Rectal smooth muscle tissue (tissue), 1 donor: ENCODE data around the gene RXRA.

Experiments used
- H3K27ac ChIP-seq: one replicate; pipeline ENCODE4 v1.7.0; 2013; ENCODE audit warnings: low read depth, low read length, inconsistent platforms
- H3K27me3 ChIP-seq: one replicate; pipeline ENCODE4 v1.7.0; 2013; ENCODE audit warnings: low read length; ENCODE audit not compliant: control insufficient read depth, insufficient read depth
- H3K36me3 ChIP-seq: one replicate; pipeline ENCODE4 v1.7.0; 2013; ENCODE audit warnings: low read length; ENCODE audit not compliant: control insufficient read depth, insufficient read depth
- H3K4me1 ChIP-seq: one replicate; pipeline ENCODE4 v1.7.0; 2013; ENCODE audit warnings: low read length; ENCODE audit not compliant: control insufficient read depth, insufficient read depth
- H3K4me3 ChIP-seq: one replicate; pipeline ENCODE4 v1.7.0; 2013; ENCODE audit warnings: low read length
- H3K9ac ChIP-seq: one replicate; pipeline ENCODE4 v1.7.0; 2013; ENCODE audit warnings: low read length

RXRA gene

DNA sequence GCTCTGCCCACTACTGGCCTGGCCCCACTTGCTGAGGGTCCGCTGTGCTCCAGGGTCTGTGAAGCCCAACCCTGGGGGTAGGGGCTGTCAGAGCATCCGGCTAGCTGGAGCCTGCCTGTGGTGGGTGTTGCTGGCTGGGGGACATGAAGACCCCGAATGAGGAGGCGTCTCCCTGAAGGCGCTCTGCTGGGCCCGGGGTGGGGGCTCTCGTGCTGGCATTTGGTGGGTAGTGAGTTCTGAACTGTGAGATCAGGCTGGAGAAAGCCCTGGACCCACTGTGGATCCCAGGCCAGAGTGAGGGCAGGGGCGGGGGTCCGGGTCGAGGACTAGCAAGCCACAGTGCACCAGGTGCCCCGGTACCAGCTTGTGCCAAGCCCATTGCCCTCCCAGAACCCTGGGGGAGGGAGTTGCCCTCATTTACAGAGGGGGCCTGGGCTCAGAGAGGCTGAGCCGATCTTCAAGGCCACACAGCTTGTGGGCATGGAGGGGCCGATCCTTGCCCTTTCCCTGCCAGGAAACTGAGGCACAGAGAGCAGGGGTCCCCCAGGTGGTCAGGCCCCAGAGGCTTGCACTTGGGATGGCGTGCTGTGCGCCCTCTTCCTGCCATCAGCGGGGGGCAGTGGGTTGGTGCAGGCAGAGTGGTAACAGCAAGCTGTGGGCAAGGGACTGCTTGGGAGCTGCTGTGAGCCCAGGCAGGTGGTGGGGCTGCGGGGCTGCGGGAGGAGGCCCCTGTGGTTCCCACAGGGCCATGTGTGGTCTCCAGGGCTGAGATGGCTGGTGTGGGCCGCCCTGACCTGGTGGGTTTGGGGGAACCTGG lies 15.9 kb downstream of the RXRA start:
- H3K36me3 ChIP-seq: no peaks in the 10 kb centered on the region
- H3K27ac ChIP-seq: no peak overlapping the region
- H3K9ac ChIP-seq: no peak overlapping the region
- peaks cover 21% of the 10 kb centered on the region for H3K4me1 ChIP-seq
- H3K27me3 ChIP-seq: no peaks in the 10 kb centered on the region
- H3K4me3 ChIP-seq: no peak overlapping the region

DNA sequence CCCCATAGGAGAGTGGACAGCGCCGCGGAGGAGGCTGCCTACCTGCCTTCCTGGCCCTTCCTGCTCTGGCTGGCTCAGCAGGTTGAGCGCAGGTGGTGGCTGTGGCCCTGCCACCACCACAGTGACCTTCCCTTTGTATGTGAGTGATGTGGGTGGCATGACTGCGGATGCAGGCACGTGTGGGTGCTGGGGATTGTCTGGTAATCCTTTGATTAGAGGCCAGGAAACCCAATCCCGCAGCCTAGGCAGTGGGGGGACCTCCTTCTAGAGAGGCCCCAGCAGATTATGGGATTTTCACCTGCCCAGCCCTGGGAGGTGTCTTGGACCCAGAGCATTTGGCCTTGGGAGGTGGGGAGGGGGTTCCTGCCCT lies 16.5 kb downstream of the RXRA start:
- no peak overlapping the region for H3K9ac ChIP-seq
- no peak overlapping the region for H3K27ac ChIP-seq
- H3K4me1 ChIP-seq: peaks cover 21% of the 10 kb centered on the region
- H3K4me3 ChIP-seq: no peak overlapping the region
- H3K36me3 ChIP-seq: no peaks in the 10 kb centered on the region
- H3K27me3 ChIP-seq: no peaks in the 10 kb centered on the region

DNA sequence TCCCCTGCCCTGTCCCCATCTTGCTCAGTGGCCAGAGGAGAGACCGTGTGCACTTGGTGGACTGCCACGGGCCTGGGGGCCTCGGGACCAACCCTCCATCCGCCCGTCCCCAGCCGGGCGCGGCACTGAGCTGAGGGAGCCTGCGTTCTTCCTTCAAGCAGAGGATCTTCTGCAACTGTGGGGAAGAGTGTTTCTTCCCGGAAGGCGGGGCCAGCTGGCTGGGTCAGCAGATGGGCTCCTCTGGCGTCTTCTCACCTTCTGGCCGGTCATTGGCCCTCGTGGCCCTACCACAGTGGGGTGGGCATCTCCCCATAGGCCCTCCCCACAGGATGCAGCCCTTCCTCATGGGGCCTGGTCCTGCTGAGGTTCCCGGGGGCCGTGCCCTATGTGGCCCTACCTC lies 17.4 kb downstream of the RXRA start:
- peaks cover 14% of the 10 kb centered on the region for H3K4me1 ChIP-seq
- no peaks in the 10 kb centered on the region for H3K27me3 ChIP-seq
- H3K4me3 ChIP-seq: no peak overlapping the region
- H3K9ac ChIP-seq: no peak overlapping the region
- no peak overlapping the region for H3K27ac ChIP-seq
- H3K36me3 ChIP-seq: no peaks in the 10 kb centered on the region

DNA sequence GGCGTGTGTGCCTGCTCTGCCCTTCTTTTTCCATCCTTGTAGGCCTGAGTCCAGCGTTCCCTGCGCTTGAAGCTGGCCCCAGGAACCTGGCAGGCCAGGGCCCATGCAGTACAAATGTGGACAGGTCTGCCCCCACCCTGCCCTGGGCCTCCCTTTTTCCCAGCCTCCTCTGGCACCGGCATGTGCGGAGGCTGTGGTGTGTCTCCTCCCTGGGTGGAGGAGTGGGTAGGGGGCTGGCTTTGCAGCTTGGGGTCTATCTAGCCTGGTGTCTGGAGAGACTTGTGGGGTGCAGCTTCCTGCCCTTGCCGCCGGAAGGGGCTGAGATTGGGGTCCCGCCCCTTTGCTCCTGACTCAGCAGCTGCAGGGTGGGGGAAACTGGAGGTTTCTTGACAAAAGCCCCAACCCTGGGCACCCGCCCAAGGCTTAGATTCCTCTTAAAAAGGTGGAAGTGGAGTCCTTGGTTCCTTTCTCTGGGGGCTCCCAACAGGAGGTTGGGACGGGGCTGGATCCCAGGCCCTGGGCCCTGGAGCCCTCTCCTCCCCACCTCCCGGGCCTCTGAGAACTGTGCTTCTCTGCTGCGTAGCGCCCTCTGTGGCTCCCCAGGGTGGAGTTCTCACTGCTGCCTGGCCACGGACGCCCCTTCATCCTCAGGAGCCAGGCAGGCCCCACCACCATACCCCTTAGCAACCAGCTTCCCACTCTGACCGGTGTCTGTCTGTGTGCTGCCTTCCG lies 18.0 kb downstream of the RXRA start:
- Histone ChIP-seq H3K27ac (no peak overlapping the region), H3K4me1 (peaks cover 12% of the 10 kb centered on the region), H3K27me3 (no peaks in the 10 kb centered on the region), H3K9ac (no peak overlapping the region), H3K36me3 (no peaks in the 10 kb centered on the region), H3K4me3 (no peak overlapping the region)

DNA sequence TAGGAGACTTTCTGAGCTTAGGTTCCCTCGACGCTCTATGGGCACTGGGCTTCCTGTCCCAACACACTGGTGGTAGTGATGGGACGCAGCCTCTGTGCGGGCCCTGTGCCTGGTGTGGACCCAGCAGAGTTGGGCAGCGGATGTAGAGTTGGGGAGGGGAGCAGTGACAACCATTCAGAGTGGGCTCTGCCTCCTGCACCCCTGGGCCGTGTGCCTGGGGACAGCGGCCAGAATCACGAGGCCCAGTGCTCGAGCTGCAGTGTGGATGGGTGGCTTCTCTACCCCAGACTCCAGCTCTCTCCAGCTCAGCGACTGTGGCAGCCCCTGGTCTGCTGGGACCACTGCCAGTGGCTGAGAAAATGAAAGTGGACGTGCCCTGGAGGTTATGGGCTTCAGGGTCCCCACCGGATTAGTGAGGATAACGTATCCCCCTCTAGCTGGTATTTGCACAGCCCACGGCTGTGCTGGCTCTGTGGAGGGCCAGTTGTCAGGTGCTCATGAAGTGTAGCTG lies 18.6 kb downstream of the RXRA start:
- Histone ChIP-seq H3K4me3 (no peak overlapping the region), H3K9ac (no peak overlapping the region), H3K27ac (no peak overlapping the region), H3K36me3 (no peaks in the 10 kb centered on the region), H3K4me1 (peaks cover 12% of the 10 kb centered on the region), H3K27me3 (no peaks in the 10 kb centered on the region)

DNA sequence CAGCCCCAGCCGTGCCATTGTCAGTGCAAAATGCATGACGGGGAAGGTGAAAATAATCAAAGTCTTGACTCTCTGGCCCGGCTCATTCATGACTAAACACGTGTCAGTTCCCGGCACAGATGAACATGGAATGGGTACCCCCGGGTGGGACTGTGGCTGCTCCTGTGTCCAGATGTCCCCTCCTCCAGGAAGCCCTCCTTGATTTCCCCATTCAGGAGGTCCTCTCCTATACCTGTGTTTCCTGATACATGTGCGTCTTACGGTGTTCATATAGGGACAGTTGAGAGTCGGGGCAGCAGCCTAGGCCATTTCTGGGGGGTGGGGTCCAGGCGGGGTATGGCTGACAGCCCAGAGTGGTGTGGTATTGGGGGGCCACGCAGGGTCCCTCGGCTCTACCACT lies 19.5 kb downstream of the RXRA start:
- Histone ChIP-seq H3K4me1 (peaks cover 12% of the 10 kb centered on the region), H3K27ac (no peak overlapping the region), H3K9ac (no peak overlapping the region), H3K27me3 (no peaks in the 10 kb centered on the region), H3K4me3 (no peak overlapping the region), H3K36me3 (no peaks in the 10 kb centered on the region)

DNA sequence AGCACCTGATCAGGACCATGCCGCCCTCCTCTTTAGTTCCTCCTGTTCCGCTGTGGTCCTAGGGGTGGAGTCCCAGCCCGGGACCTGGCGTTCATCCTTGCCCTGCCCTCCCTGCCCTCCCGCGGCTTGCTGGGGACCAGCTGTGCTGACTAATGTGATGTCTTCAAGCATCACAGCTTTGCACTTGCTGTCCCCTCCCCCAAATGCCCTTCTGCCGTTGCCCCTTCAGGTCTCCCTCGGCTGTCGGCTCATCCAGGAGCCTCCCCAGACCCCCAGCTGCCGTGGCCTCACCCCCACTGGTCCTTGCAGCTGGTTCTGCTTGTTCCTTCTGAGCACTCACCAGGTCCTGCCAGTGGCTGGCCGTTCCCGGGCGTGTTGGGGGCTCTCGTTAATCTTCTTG lies 19.9 kb downstream of the RXRA start:
- H3K9ac ChIP-seq: no peak overlapping the region
- no peaks in the 10 kb centered on the region for H3K36me3 ChIP-seq
- H3K4me3 ChIP-seq: no peak overlapping the region
- no peak overlapping the region for H3K27ac ChIP-seq
- no peaks in the 10 kb centered on the region for H3K27me3 ChIP-seq
- peaks cover 12% of the 10 kb centered on the region for H3K4me1 ChIP-seq

DNA sequence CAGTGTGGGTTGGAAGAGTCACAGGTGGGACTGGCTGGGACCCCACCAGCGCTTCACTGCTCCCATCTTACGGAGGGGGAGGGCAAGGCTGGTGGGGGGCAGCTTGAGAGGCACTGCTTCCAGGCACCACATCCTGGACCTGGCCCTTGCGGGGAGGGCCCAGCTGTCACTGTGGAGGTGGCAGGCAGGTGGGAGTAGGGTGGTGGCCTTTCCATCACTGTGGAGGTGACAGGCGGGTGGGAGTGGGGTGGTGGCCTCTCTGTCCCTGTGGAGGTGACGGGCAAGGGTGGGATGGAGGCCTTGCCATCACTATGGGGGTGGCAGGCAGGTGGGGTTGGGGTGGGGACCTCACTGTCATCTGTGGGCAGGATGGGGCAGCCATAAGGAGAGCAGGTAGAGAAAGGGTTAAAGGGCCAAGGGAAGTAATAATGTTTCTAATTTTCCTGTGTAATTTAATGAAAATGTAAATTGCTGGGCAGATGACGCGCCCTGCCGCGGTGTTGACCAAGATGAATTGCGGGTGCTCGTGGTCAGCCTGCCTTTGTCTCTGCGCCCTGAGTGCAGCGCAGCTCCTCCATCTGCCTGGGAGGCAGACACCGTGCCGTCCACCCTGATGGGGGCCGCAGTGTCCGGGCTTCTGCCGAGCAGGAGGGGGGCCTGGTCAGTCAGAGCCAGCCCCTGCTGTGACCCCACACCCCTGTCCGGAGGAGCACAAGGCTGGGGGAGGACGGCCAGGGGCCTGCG lies 20.8 kb downstream of the RXRA start:
- Histone ChIP-seq H3K36me3 (no peaks in the 10 kb centered on the region), H3K4me3 (no peak overlapping the region), H3K4me1 (peaks cover 12% of the 10 kb centered on the region), H3K27me3 (no peaks in the 10 kb centered on the region), H3K27ac (no peak overlapping the region), H3K9ac (no peak overlapping the region)

DNA sequence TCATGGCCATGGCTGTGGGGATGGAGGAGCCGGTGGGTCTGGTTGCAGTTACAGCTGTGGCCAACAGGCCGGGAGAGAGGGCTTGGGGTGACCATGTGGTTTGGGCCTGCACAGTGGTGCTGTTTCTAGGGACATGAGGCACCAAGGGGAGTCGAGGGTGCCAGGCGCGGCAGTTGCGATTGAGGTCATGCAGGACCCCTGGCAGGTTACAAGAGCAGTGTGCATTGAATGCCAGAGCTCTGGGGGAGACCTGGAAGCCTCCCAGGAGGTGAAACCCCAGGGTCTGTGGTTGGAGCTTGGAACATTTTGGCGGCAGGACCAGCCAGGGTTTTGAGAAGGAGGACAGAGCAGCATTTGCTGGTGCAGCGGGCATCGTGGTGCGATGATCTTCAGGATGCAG lies 21.7 kb downstream of the RXRA start:
- H3K4me3 ChIP-seq: no peak overlapping the region
- H3K27ac ChIP-seq: no peak overlapping the region
- peaks cover 12% of the 10 kb centered on the region for H3K4me1 ChIP-seq
- no peaks in the 10 kb centered on the region for H3K36me3 ChIP-seq
- no peaks in the 10 kb centered on the region for H3K27me3 ChIP-seq
- no peak overlapping the region for H3K9ac ChIP-seq

DNA sequence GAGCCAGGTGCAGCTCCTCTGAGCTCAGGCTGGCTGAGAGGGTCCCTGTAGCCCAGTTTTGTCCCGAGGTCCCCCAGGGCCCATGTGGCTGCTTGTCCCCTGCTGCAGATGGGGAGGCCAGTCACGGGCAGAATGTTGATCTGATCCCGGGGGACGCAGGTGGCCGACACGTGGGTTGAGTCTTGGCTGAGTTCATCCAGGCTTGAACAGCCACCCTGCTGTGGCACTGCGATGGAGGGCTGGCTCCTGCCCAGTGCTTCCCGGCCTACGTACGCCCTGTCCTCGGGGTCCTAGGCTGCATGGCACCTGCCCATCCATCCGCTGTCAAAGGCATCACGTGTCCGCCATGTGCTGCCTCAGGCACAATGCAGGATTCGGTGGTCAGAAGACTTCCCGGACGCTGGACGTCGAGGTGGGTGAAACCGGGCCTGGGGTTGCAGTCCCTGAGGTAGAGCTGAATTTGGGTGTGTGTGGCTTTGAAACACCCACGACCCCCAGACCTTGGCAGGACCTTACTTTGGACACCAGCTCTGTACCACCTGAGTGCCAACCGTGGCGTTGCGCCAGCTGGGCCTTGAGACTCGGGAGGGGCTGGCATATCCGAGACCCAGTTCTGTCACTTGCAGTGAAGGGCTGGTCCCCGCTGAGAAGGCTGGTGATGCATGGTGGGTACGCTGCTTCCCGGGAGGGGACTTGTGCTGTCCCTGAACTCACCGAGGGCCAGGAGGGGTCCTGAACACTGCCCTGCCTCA lies 22.3 kb downstream of the RXRA start:
- no peak overlapping the region for H3K4me3 ChIP-seq
- H3K9ac ChIP-seq: no peak overlapping the region
- peaks cover 12% of the 10 kb centered on the region for H3K4me1 ChIP-seq
- no peaks in the 10 kb centered on the region for H3K27me3 ChIP-seq
- no peak overlapping the region for H3K27ac ChIP-seq
- no peaks in the 10 kb centered on the region for H3K36me3 ChIP-seq

DNA sequence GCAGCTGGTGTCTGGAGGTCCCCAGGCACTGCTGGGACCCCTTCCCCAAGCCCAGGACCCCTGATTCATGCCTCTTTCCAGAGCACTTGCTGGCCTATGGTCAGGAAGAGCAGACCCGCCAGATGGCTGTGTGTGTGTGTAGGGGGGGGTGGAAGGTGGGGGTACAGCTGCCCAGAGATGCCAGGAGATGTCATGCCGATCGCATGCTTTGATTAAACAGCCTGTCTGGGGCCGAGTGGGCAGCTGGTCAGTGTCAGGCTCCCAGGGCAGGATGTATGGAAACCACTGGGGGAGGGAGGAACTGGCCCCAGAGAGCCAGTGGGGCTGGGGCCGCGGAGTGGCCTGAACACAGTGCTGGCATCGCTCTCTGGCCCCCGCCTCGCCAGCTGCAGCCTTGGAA lies 23.7 kb downstream of the RXRA start:
- H3K27me3 ChIP-seq: no peaks in the 10 kb centered on the region
- peaks cover 2% of the 10 kb centered on the region for H3K4me1 ChIP-seq
- no peak overlapping the region for H3K9ac ChIP-seq
- no peak overlapping the region for H3K4me3 ChIP-seq
- H3K27ac ChIP-seq: no peak overlapping the region
- no peaks in the 10 kb centered on the region for H3K36me3 ChIP-seq
